ENCODE measurements around the gene BBS4. TPM values are rescaled to one million over a fixed set of nuclear protein-coding genes. Genes with fewer than 3 reads are reported as not detected.

The BBS4 gene
- total RNA-seq, 1 experiment from 2014 or later: 18.9 TPM

DNA sequence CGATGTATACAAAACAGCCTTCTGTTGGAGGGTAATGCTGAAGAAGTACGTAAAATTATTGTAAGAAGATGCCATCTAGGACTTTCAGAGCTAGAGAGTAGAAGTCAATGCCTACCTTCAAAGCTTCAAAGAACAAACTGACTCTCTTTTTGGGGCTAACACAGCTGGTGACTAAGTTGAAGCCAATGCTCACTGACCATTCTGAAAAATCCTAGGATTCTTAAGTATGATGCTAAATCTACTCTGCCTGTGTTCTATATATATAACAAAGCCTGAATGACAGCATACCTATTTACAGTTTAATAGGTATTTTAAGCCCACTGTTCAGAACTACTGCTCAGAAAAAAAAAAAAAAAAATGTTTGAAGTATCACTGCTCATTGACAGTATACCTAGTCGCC lies 78.6 kb downstream of the BBS4 start:
- no TSS peak for BruUV-seq (replicated peaks)
- no peaks in the 10 kb centered on the region for H3K9me3 Mint-ChIP-seq (ENCODE audit: unreplicated experiment)
- H3K4me3 Mint-ChIP-seq (ENCODE audit: unreplicated experiment): no peak overlapping the region
- TF ChIP-seq, protein P1, sequence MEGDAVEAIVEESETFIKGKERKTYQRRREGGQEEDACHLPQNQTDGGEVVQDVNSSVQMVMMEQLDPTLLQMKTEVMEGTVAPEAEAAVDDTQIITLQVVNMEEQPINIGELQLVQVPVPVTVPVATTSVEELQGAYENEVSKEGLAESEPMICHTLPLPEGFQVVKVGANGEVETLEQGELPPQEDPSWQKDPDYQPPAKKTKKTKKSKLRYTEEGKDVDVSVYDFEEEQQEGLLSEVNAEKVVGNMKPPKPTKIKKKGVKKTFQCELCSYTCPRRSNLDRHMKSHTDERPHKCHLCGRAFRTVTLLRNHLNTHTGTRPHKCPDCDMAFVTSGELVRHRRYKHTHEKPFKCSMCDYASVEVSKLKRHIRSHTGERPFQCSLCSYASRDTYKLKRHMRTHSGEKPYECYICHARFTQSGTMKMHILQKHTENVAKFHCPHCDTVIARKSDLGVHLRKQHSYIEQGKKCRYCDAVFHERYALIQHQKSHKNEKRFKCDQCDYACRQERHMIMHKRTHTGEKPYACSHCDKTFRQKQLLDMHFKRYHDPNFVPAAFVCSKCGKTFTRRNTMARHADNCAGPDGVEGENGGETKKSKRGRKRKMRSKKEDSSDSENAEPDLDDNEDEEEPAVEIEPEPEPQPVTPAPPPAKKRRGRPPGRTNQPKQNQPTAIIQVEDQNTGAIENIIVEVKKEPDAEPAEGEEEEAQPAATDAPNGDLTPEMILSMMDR (IDR thresholded peaks at IDR 0.05; ENCODE audit: unreplicated experiment): no peak
- DNase-seq (ENCODE audit: unreplicated experiment): no peak
- intact Hi-C loops (cut with micrococcal nuclease): no loop called here
- peaks cover 87% of the 10 kb centered on the region for H3K36me3 Mint-ChIP-seq (ENCODE audit: insufficient read depth, unreplicated experiment)
- no peaks in the 10 kb centered on the region for H3K4me1 Mint-ChIP-seq (ENCODE audit: insufficient read depth, unreplicated experiment)
- H3K27ac Mint-ChIP-seq (ENCODE audit: low read depth, unreplicated experiment): no peak overlapping the region
- POLR2A ChIA-PET: interaction anchor here (0.6 to 1.2 kb wide), 3 partner anchors 14 to 206 kb away, joined by 4 to 5 read pairs (median 4); no protein-coding TSS in a partner anchor
- no peaks in the 10 kb centered on the region for H3K27me3 Mint-ChIP-seq (ENCODE audit: insufficient read depth, unreplicated experiment)
- CTCF ChIA-PET: interaction anchor here (0.6 kb wide), 1 partner anchor 1526 kb away, joined by 5 read pairs; no protein-coding TSS in a partner anchor

DNA sequence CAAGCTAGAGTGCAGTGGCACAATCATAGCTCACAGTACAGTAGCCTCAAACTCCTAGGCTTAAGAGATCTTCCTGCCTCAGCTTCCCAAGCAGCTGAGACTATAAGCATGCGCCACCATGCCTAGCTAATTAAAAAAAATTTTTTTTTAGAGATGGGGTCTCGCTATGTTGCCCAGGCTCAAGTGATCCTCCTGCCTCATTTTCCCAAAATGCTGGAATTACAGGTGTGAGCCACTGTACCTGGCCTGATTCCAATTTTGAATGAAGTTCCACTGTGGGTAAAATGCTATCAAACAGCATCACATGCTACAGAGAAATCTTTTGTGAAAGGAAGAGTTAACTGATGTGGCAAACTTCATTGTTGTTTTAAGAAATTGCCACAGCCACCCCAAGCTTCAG lies 80.0 kb downstream of the BBS4 start:
- no peak overlapping the region for H3K27ac Mint-ChIP-seq (ENCODE audit: low read depth, unreplicated experiment)
- no peaks in the 10 kb centered on the region for H3K9me3 Mint-ChIP-seq (ENCODE audit: unreplicated experiment)
- CTCF ChIA-PET: no interaction called here
- no TSS peak for BruUV-seq (replicated peaks)
- no peak overlapping the region for H3K4me3 Mint-ChIP-seq (ENCODE audit: unreplicated experiment)
- POLR2A ChIA-PET: interaction anchor here (1.4 to 2.5 kb wide), 2 partner anchors 17 to 32 kb away, joined by 3 to 8 read pairs; partner anchors contain the start of gene ADPGK
- no peaks in the 10 kb centered on the region for H3K27me3 Mint-ChIP-seq (ENCODE audit: insufficient read depth, unreplicated experiment)
- H3K4me1 Mint-ChIP-seq (ENCODE audit: insufficient read depth, unreplicated experiment): no peaks in the 10 kb centered on the region
- intact Hi-C loops (cut with micrococcal nuclease): no loop called here
- peaks cover 90% of the 10 kb centered on the region for H3K36me3 Mint-ChIP-seq (ENCODE audit: insufficient read depth, unreplicated experiment)
- DNase-seq (ENCODE audit: unreplicated experiment): no peak
- TF ChIP-seq, protein P1 (IDR thresholded peaks at IDR 0.05; ENCODE audit: unreplicated experiment): no peak

DNA sequence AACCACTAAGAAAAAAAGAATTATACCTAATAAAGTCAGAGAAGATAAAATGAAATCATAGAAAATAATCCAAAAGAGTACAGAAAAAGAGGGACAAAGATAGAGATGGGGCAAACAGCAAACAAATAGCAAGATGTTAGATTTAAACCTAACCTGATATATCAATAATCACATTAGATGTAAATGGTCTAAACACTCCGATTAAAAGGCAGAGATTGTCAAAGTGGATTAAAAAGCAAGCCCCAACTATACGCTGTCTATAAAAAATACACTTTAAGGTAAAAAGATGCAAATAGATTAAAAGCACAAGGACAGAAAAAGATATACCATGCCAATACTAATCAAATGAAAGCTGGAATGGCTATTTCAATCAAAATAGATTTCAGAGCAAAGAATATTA lies 80.8 kb downstream of the BBS4 start:
- CTCF ChIA-PET: no interaction called here
- no peak for DNase-seq (ENCODE audit: unreplicated experiment)
- Mint-ChIP-seq H3K27ac (ENCODE audit: low read depth, unreplicated experiment) (no peak overlapping the region), H3K9me3 (ENCODE audit: unreplicated experiment) (no peaks in the 10 kb centered on the region), H3K36me3 (ENCODE audit: insufficient read depth, unreplicated experiment) (peaks cover 88% of the 10 kb centered on the region), H3K4me1 (ENCODE audit: insufficient read depth, unreplicated experiment) (no peaks in the 10 kb centered on the region), H3K4me3 (ENCODE audit: unreplicated experiment) (no peak overlapping the region), H3K27me3 (ENCODE audit: insufficient read depth, unreplicated experiment) (no peaks in the 10 kb centered on the region)
- POLR2A ChIA-PET: interaction anchor here (0.7 to 2.5 kb wide), 4 partner anchors 15 to 33 kb away, joined by 3 to 8 read pairs (median 3); partner anchors contain the start of gene ADPGK
- no TSS peak for BruUV-seq (replicated peaks)
- intact Hi-C loops (cut with micrococcal nuclease): no loop called here
- TF ChIP-seq, protein P1 (IDR thresholded peaks at IDR 0.05; ENCODE audit: unreplicated experiment): no peak

DNA sequence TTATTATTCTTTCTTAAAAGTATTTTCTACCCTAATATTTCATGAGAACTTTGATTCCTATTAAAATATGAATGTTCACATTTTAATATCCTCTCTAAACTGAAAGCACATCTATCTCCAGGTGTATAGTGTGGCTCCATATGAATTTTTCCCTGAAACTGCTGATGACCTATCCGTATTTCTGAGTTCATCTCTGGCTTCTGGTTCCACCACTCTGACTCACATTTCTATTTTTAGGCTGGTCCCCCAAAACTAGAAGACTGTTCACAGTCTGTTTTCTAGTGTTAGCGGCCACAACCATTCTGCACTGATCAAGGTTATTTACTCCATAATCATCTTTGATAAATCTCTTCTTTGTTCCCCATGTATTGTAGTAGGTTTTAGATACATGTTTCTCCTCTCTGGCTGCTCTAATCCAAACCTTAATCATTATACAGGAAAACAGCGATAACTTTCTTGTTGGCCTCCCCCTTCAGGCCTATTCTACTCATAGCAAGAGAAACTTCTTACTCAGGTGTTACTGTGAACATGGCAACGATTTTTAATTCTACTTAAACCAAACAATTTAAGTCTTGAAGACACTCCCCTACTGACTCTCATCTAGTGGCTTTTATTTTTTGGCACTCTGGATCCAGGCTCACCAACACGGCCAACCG lies 84.8 kb downstream of the BBS4 start:
- DNase-seq (ENCODE audit: unreplicated experiment): no peak
- Mint-ChIP-seq H3K9me3 (ENCODE audit: unreplicated experiment) (no peaks in the 10 kb centered on the region), H3K36me3 (ENCODE audit: insufficient read depth, unreplicated experiment) (peaks cover 76% of the 10 kb centered on the region), H3K27me3 (ENCODE audit: insufficient read depth, unreplicated experiment) (no peaks in the 10 kb centered on the region), H3K27ac (ENCODE audit: low read depth, unreplicated experiment) (no peak overlapping the region), H3K4me1 (ENCODE audit: insufficient read depth, unreplicated experiment) (peaks cover 6% of the 10 kb centered on the region), H3K4me3 (ENCODE audit: unreplicated experiment) (no peak overlapping the region)
- intact Hi-C loops (cut with micrococcal nuclease): no loop called here
- TF ChIP-seq, protein P1 (IDR thresholded peaks at IDR 0.05; ENCODE audit: unreplicated experiment): no peak
- ChIA-PET CTCF (no interaction called here), POLR2A (no interaction called here)
- no TSS peak for BruUV-seq (replicated peaks)

Data from MCF 10A (cell line).